ENCODE results near the gene ARF6. TPM values are rescaled to one million over a fixed set of nuclear protein-coding genes. Genes with fewer than 3 reads are reported as not detected.

The ARF6 gene
- polyA plus RNA-seq, 1 donor from 2014 or later = 24.1 TPM

GRCh38 chr14:49919825-49920659 is 27.2 kb downstream of the ARF6 start:
- no peaks in the 10 kb centered on the region for H3F3A ChIP-seq (ENCODE audit: insufficient read depth, low read length, poor library complexity, severe bottlenecking)
- H3K4me3 ChIP-seq (ENCODE audit: low read length) = no peak overlapping the region
- H3K27ac ChIP-seq (ENCODE audit: low read length) = no peak overlapping the region
- no peaks in the 10 kb centered on the region for H4K20me1 ChIP-seq (ENCODE audit: insufficient read depth)
- no peak overlapping the region for H2AFZ ChIP-seq (ENCODE audit: low read depth, low read length)
- no peaks in the 10 kb centered on the region for H3K79me2 ChIP-seq (replicated peaks; ENCODE audit: insufficient read depth, low read length)
- no peaks in the 10 kb centered on the region for H3K9me2 ChIP-seq (ENCODE audit: insufficient read depth, low read length)
- H3K9me3 ChIP-seq (ENCODE audit: low read length) = no peaks in the 10 kb centered on the region
- TF ChIP-seq EP300 (conservative IDR thresholded peaks at IDR 0.05; ENCODE audit: poor library complexity, severe bottlenecking) (no peak), POLR2AphosphoS5 (IDR thresholded peaks at IDR 0.05) (no peak), RAD21 (conservative IDR thresholded peaks at IDR 0.05) (no peak), MXI1 (conservative IDR thresholded peaks at IDR 0.05; ENCODE audit: poor library complexity, severe bottlenecking) (no peak), TAF1 (IDR thresholded peaks at IDR 0.05; ENCODE audit: low read depth) (no peak), EZH2 (IDR thresholded peaks at IDR 0.05; ENCODE audit: borderline replicate concordance, insufficient read depth, low read length, poor library complexity, severe bottlenecking) (no peak), SMC3 (conservative IDR thresholded peaks at IDR 0.05; ENCODE audit: poor library complexity) (no peak)
- TF ChIP-seq, protein P1, sequence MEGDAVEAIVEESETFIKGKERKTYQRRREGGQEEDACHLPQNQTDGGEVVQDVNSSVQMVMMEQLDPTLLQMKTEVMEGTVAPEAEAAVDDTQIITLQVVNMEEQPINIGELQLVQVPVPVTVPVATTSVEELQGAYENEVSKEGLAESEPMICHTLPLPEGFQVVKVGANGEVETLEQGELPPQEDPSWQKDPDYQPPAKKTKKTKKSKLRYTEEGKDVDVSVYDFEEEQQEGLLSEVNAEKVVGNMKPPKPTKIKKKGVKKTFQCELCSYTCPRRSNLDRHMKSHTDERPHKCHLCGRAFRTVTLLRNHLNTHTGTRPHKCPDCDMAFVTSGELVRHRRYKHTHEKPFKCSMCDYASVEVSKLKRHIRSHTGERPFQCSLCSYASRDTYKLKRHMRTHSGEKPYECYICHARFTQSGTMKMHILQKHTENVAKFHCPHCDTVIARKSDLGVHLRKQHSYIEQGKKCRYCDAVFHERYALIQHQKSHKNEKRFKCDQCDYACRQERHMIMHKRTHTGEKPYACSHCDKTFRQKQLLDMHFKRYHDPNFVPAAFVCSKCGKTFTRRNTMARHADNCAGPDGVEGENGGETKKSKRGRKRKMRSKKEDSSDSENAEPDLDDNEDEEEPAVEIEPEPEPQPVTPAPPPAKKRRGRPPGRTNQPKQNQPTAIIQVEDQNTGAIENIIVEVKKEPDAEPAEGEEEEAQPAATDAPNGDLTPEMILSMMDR (IDR thresholded peaks at IDR 0.05; ENCODE audit: poor library complexity, severe bottlenecking) = no peak
- TF ChIP-seq, protein P2, sequence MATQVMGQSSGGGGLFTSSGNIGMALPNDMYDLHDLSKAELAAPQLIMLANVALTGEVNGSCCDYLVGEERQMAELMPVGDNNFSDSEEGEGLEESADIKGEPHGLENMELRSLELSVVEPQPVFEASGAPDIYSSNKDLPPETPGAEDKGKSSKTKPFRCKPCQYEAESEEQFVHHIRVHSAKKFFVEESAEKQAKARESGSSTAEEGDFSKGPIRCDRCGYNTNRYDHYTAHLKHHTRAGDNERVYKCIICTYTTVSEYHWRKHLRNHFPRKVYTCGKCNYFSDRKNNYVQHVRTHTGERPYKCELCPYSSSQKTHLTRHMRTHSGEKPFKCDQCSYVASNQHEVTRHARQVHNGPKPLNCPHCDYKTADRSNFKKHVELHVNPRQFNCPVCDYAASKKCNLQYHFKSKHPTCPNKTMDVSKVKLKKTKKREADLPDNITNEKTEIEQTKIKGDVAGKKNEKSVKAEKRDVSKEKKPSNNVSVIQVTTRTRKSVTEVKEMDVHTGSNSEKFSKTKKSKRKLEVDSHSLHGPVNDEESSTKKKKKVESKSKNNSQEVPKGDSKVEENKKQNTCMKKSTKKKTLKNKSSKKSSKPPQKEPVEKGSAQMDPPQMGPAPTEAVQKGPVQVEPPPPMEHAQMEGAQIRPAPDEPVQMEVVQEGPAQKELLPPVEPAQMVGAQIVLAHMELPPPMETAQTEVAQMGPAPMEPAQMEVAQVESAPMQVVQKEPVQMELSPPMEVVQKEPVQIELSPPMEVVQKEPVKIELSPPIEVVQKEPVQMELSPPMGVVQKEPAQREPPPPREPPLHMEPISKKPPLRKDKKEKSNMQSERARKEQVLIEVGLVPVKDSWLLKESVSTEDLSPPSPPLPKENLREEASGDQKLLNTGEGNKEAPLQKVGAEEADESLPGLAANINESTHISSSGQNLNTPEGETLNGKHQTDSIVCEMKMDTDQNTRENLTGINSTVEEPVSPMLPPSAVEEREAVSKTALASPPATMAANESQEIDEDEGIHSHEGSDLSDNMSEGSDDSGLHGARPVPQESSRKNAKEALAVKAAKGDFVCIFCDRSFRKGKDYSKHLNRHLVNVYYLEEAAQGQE (IDR thresholded peaks at IDR 0.05; ENCODE audit: borderline replicate concordance) = no peak
- no peak overlapping the region for H3K4me2 ChIP-seq (ENCODE audit: low read length)
- no peak overlapping the region for H3K9ac ChIP-seq (ENCODE audit: low read length)
- H3K27me3 ChIP-seq (ENCODE audit: insufficient read depth, low read depth, low read length) = no peaks in the 10 kb centered on the region
- no peaks in the 10 kb centered on the region for H3K36me3 ChIP-seq (ENCODE audit: insufficient read depth, low read length)

DNA sequence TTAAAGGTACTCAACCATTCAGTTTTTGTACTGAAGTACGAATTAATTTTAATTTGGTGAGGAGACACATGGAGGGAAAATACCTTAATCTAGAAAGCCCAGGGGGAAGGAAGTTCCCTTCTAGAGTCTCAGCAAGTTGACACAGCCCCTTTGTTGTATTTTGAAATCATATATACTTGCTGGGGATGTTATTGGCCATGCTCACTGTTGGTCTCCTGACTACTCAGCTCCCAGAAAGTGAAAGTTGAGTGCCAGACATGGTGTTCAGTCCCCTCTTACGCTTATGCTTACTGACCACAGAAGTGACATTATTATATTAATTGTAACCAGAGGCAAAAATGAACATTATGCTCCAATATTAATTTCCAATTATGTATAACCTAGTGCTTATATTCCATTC is 28.1 kb downstream of the ARF6 start:
- TF ChIP-seq TAF1 (IDR thresholded peaks at IDR 0.05; ENCODE audit: low read depth) (no peak), EZH2 (IDR thresholded peaks at IDR 0.05; ENCODE audit: borderline replicate concordance, insufficient read depth, low read length, poor library complexity, severe bottlenecking) (no peak), MXI1 (conservative IDR thresholded peaks at IDR 0.05; ENCODE audit: poor library complexity, severe bottlenecking) (no peak), SMC3 (conservative IDR thresholded peaks at IDR 0.05; ENCODE audit: poor library complexity) (no peak), EP300 (conservative IDR thresholded peaks at IDR 0.05; ENCODE audit: poor library complexity, severe bottlenecking) (no peak), POLR2AphosphoS5 (IDR thresholded peaks at IDR 0.05) (no peak)
- TF ChIP-seq, protein P1 (IDR thresholded peaks at IDR 0.05; ENCODE audit: poor library complexity, severe bottlenecking) = no peak
- Histone ChIP-seq H3K27ac (ENCODE audit: low read length) (no peak overlapping the region), H3K9ac (ENCODE audit: low read length) (no peak overlapping the region), H3K36me3 (ENCODE audit: insufficient read depth, low read length) (no peaks in the 10 kb centered on the region), H3F3A (ENCODE audit: insufficient read depth, low read length, poor library complexity, severe bottlenecking) (no peaks in the 10 kb centered on the region), H3K9me2 (ENCODE audit: insufficient read depth, low read length) (no peaks in the 10 kb centered on the region), H2AFZ (ENCODE audit: low read depth, low read length) (no peak overlapping the region), H3K27me3 (ENCODE audit: insufficient read depth, low read depth, low read length) (no peaks in the 10 kb centered on the region), H3K9me3 (ENCODE audit: low read length) (no peaks in the 10 kb centered on the region), H3K4me3 (ENCODE audit: low read length) (no peak overlapping the region), H4K20me1 (ENCODE audit: insufficient read depth) (no peaks in the 10 kb centered on the region), H3K4me2 (ENCODE audit: low read length) (no peak overlapping the region), H3K79me2 (replicated peaks; ENCODE audit: insufficient read depth, low read length) (no peaks in the 10 kb centered on the region)
